NCI-H82 treated with DMSO at 0.1 percent for 48 hours (cell line): ENCODE measurements around the gene ABHD12.

ENCODE experiments used
- DNase-seq: peaks from one replicate; lab custom pipeline; 2025; ENCODE audit not compliant: unreplicated experiment; lab: John Stamatoyannopoulos, UW

ABHD12 gene

DNA sequence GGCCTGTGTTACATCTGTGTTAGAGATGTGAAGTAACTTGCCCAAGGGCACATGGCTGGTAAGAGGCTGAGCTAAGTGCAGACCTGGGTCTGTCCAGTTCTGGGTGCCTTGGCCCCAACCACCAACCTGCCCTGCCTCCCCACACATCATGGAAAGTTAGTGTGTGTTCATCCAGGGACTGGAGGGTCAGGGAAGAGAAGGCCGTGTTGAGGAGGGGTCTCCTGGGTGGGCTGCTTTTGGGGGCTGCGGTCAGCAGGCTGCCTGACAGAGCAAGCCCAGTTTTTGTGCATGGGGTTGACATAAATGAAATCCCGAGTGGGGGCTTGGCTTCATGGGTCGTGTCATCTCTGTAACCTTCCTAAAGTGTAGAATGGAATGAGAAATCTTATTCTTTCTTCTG lies 131.8 kb downstream of the ABHD12 start:
- no peak for DNase-seq

DNA sequence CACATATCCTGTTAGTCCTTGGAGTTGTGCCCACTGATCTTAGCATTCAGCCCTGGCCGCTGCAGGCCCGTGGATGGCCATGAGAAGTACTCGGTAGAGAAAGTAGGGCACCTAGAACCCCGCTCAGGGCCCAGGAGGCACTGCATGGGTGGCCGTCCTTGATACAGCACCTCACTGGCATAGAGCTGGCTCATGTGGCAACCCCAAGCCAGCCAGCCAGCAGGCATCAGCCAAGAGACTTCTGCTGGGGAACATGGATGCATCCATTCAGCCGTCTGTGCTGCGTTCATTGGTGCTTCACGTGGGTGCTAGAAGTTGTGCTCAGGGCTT lies 132.2 kb downstream of the ABHD12 start:
- DNase-seq = no peak

DNA sequence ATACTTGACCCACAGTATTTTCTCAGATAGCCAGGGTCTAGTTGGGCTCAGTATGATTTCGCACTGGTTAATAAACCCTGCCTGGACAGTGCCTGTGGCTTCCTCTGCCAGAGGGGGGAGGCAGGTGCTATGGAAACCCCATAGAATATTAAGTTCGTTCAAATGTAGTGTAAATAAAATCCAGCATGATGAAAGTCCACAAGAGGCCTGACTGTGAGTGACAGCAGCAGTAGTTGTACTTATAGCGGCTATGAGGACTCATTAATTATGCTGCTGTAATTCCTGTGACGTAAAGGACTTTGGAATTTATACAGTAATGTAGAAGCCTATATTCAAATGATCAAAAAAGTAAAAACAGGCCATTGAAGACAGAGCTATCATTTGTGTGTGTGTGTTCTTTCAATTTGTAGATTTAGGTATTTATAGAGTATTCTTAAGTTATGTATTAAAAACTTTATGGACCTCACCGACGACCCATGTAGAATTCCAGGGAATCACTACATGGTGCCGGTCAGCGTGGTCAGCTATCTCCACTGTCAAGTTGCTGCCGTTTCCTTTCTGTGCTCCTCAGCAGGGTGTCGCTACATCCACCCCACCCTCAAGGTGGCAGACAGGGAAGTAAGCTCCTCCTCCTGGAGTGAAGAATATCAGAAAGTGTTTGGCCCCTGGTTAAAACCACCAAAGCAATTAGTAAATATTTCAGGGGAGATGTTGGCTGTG lies 132.7 kb downstream of the ABHD12 start:
- DNase-seq = no peak

DNA sequence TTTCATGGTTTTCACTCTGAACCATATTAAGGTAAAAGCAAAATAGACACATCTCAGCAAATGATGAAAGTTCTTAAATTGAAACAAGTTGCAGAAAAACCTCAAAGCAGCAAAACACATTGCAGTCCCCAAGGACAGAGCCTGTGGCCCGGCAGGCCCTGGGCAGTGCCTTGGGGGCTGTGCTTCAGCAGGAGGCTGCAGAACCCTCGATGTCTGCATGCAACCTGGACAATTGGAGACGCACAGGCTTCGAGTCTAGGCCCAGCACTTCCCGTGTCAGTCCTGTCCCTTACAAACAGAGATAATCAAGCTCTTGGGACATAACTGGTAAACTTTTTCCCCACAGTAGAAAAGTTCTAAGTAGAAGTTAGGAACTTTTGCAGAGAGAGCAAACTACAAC lies 133.5 kb downstream of the ABHD12 start:
- DNase-seq = no peak

DNA sequence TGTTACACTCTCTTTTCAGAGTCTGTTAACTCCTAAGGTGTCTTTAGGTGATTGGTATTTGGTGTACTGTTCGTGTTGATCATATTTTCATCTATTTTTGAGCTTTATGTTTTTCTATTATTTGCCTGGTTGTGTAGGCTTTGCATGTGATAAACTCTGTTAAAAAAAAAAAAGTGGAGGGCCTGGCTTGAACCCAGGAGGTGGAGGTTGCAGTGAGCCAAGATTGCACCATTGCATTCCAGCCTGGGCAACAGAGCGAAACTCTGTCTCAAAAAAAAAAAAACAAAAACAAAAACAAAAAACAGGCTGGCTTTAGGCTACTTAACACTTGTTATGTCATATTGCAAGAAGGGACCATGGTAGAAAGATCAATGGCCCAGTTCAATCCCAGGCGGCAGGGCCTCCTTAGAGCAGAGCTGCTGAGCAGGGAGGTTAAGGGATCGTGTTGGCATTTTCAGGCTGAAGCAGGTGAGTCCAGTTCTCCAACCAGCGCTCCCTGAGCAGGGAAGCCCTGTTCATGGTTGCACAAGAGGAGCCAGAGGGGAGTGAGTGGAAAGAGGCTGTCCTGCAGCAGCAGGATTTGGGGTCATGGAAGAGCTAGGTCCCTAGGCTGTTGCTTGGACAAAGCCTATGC lies 134.3 kb downstream of the ABHD12 start:
- DNase-seq = no peak

DNA sequence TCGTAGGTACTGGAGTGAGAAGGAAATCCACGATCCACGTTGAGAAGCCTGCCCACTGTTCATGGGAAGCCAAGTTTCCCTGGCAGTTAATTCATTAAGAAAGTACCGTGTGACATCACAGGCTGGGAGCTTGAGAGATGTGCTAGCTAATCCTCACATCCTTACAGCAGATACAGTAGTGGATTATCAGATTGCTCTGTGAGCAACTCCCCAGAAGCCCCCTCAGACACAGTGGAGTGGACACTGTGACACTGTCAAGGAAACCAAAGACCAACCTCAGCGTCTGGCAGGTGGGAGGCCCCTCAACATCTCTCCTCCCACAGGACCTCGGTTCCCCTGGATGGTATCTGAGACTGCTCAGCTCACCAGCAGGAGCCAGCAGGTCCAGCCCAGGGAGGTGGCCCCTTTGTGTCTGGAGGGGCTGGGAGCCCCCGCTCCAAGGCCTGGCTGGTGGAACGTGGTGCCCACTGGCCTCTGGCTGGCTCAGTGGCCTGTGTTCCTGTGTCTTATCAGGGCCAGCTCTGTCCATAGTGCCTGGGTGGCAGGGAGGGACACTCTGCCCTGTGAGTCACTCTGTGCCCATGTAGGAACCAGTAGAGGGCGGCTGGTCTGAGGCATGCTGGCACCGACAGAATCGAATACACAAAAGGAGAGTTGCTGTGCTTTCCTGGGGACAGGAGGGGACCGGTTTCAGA lies 135.5 kb downstream of the ABHD12 start:
- DNase-seq = peak; percentile 61

DNA sequence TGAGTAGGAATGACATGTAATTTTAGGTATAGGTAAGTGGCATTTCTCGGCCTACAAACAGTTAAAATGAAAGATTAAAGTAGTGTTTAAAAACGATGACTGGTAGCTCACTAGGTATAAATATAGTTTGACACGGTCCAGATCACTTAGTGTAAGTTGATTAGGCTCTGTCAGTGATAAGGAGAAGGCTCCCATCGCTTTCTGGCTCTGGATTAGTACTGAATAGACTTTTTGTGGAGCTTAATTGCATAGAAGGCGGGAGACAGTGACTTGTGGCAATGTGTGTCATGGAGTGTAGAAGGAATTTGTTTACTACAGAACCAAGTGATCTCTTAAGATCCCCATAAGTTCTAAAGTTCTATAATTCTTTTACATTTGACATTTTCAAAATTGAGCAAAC lies 136.1 kb downstream of the ABHD12 start:
- peak; percentile 75 for DNase-seq

DNA sequence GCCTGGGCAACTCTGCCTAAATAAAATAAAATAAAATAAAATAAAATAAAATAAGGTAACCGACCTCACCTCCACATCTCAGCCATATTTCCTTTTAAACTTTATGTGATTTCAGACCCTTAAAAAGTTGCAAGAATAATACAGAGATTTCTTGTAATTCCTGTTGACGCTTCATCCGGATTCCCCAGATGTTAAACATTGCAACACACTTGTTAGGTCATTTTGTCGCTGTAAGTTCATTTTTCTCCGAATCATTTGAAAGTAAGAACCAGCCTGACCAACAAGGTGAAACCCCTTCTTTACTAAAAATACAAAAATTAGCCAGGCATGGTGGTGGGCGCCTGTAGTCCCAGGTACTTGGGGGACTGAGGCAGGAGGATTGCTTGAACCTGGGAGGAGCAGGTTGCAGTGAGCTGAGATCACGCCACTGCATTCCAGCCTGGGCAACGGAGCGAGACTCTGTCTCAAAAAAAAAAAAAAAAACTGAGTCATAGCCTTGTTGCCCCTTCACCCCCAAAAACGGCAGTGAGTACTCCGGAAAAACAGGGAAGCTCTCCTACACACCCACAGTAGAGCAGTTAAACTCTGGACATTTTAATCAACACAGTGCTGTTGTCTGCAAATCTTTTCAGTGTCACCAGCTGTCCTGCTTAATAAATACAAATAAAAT lies 136.9 kb downstream of the ABHD12 start:
- DNase-seq = no peak

DNA sequence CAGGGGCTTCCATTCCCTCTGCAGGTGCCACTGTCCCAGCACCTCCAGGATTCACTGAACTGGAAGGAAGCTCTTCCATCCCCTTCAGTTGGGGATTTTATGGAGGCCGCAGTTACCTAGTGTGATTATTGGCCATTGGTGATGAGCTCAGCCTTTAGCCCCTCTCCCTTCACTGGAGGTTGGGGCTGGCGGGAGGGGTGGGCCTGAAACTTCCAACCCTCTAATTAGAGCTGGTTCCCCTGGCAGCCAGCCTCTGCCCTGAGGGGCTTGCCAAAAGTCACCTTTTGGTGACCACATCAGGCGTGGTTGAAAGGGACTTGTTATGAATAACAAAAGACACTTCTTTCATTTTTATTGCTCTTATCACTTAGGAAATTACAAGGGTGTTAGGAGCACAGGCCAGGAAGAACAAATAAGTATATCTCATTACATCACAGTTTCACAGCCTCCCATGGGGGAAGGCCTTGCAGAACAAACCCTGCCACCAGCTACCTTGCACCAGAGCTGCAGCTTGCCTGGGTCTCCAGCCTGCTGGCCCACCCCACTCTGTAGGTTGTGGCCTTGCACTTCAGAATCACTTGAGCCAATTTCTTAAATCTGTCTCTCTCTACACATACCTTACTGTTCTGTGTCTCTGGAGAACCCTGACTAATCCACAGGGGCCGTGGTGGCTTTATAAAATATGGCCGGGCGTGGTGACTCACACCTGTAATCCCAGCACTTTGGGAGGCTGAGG lies 137.8 kb downstream of the ABHD12 start:
- DNase-seq = no peak

DNA sequence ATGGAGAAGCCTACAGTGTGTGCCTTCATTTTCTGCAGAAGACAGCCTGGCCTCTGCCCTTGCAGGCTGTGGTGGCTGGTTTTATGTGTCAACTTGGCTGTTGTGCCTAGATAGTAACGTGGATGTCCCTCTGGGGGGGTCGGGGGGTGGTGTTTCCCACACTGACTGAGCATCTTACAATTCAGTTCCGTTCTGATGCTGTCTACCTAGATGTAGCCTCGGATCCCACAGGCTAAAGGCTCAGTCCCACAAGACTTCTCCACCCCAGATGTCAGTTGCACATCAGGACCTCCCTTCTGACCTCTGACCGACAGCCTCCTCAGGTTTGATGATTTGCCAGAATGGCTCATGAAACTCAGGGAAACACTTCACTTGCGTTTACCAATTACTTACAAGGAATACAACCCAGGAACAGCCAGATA lies 138.4 kb downstream of the ABHD12 start:
- no peak for DNase-seq

DNA sequence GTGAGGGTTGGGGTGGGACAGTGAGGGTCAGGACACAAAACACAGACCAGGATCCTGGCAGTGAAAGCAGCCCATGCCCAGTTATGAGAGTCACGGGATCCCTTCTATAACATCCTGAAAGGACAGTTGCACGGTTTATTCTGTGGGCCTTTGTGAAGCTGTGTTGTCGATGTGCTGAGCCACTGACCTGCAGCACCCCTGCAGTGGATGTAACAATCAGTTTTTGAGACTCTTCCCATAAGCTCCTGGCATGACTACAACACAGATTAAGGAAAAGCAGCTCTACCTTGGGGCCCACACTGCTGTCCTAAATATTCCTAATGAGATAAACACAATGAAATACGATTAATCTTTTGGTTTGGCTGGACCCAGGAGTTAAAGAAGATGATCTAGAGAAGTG lies 139.1 kb downstream of the ABHD12 start:
- DNase-seq = peak; percentile 97

DNA sequence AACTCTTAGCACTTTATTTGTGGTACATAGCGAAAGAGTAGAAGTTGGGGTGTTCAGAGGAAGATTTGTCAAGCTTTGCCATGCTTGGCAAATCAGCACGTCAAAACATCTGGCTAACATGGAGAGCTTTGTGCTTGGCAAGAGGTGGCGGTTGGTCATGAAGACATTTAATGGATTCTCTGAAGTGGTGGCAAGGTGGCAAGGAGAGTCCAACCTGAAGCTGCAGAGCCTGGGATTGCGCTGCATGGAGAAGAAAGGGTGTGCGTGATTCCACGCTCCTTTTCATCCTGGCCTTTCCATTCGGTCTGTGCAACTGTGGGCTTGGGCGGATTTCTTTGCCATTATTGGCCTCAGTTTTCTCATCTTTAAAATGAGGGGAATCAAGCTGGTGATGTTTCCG lies 139.6 kb downstream of the ABHD12 start:
- no peak for DNase-seq

DNA sequence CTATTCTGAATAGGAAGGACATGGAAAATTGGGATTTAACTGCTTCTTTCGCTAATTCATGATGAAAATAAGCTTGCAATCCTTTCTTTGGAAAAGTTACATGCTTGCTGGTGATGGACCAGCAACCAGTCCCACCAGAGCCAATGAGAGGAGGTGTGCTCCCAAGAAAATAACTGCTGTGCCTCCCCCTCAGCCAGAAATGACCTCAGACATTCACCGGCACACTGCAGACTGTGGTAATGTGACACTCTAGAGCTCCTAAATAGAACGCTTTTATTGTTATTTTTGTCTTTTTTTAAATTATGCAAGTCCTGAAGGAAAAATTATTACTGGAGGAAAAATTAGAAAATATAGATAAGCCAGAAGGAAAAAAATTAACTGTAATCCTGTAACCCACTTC lies 140.1 kb downstream of the ABHD12 start:
- no peak for DNase-seq
